ENCODE data around the gene AP1S1.
"Not testable (repeated sequence)": the region's sequence is repeated elsewhere in the genome, so short reads cannot be mapped to it uniquely, and the experiment has no call there.

Gene AP1S1

GRCh38 chr7:101125989-101126650, 28.2 kb upstream of the AP1S1 start:
- DNase-seq (ENCODE audit: low spot score) = no peak

- peak; percentile 63 for DNase-seq (ENCODE audit: low spot score)
These were observed 27.4 kb upstream of the AP1S1 start, which contains the start of gene SERPINE1 for GRCh38 chr7:101126651-101127459. SERPINE1 (plus strand) TSS chr7:101127104; CDS start chr7:101128394, 1,290 bp downstream.

GRCh38 chr7:101127460-101128039, 26.7 kb upstream of the AP1S1 start:
- DNase-seq (ENCODE audit: low spot score) = no peak

- DNase-seq (ENCODE audit: low spot score) = no peak
These were observed 26.0 kb upstream of the AP1S1 start for GRCh38 chr7:101128040-101128834.

- no peak for DNase-seq (ENCODE audit: low spot score)
These were observed 24.6 kb upstream of the AP1S1 start for GRCh38 chr7:101129603-101130117.

GRCh38 chr7:101132626-101133600, 21.4 kb upstream of the AP1S1 start:
- DNase-seq (ENCODE audit: low spot score) = not testable (repeated sequence)

- no peak for DNase-seq (ENCODE audit: low spot score)
These were observed 20.5 kb upstream of the AP1S1 start for GRCh38 chr7:101133621-101134398.

GRCh38 chr7:101134399-101134980, 19.8 kb upstream of the AP1S1 start:
- DNase-seq (ENCODE audit: low spot score) = no peak

GRCh38 chr7:101137651-101138212, 16.5 kb upstream of the AP1S1 start:
- no peak for DNase-seq (ENCODE audit: low spot score)

- peak; percentile 73 for DNase-seq (ENCODE audit: low spot score)
These were observed 15.9 kb upstream of the AP1S1 start for GRCh38 chr7:101138213-101138870.

GRCh38 chr7:101140339-101140699, 14.0 kb upstream of the AP1S1 start:
- DNase-seq (ENCODE audit: low spot score) = no peak

GRCh38 chr7:101140746-101141382, 13.4 kb upstream of the AP1S1 start:
- no peak for DNase-seq (ENCODE audit: low spot score)

GRCh38 chr7:101151908-101152651, 2.2 kb upstream of the AP1S1 start:
- DNase-seq (ENCODE audit: low spot score) = no peak

- no peak for DNase-seq (ENCODE audit: low spot score)
These were observed 422 bp downstream of the AP1S1 start for GRCh38 chr7:101154693-101155102.

- no peak for DNase-seq (ENCODE audit: low spot score)
These were observed 1.0 kb downstream of the AP1S1 start for GRCh38 chr7:101155303-101155702.

- DNase-seq (ENCODE audit: low spot score) = peak; percentile 32
These were observed 2.0 kb downstream of the AP1S1 start for GRCh38 chr7:101156277-101156676.

- DNase-seq (ENCODE audit: low spot score) = no peak
These were observed 2.8 kb downstream of the AP1S1 start for GRCh38 chr7:101156866-101157589.
